Sigmoid colon (tissue), 7 donors: ENCODE data around the gene MYBPC1. TPM values are rescaled to one million over a fixed set of nuclear protein-coding genes. Genes with fewer than 3 reads are reported as not detected.
"Not testable (repeated sequence)": the region's sequence is repeated elsewhere in the genome, so short reads cannot be mapped to it uniquely, and the experiment has no call there.

Experiments used
- DNase-seq: peaks from one replicate; pipeline ENCODE4 v3.0.0-alpha.2; 2019
- H3K27ac ChIP-seq, 4 donors: fragments of 200-600 bp; sonication (generic); one replicate each; pipeline ENCODE4 v1.5.1; 2016 to 2019; ENCODE audit warnings: mild to moderate bottlenecking in 1 of 4
- H3K27me3 ChIP-seq, 3 donors: fragments of 200-600 bp; sonication (generic); one replicate each; pipeline ENCODE4 v1.5.1; 2019; ENCODE audit warnings: mild to moderate bottlenecking in 1 of 3
- H3K36me3 ChIP-seq, 4 donors: fragments of 200-600 bp; sonication (generic); one replicate each; pipeline ENCODE4 v1.5.1; 2016 to 2019
- H3K4me1 ChIP-seq, 4 donors: fragments of 200-600 bp; sonication (generic); one replicate each; pipeline ENCODE4 v1.5.1; 2017 to 2019
- H3K4me3 ChIP-seq, 4 donors: fragments of 200-600 bp; sonication (generic); one replicate each; pipeline ENCODE4 v1.5.1; 2017 to 2019; ENCODE audit warnings: mild to moderate bottlenecking in 2 of 4, moderate library complexity in 1 of 4
- H3K9me3 ChIP-seq, 4 donors: fragments of 200-600 bp in 3 of 4; sonication (generic) in 3 of 4; one replicate each; pipeline versions ENCODE4 v1.5.1 to v1.6.1; 2013 to 2019
- EP300 ChIP-seq, 4 donors: sonication (generic); formaldehyde crosslinking; IDR thresholded peaks; one replicate each; pipeline ENCODE4 v1.6.1; 2017; ENCODE audit warnings: antibody characterized with exemption in 4 of 4
- POLR2A ChIP-seq, 2 donors: fragments of 450-650 bp; IDR thresholded peaks; one replicate each; pipeline ENCODE4 v1.6.1; 2016; ENCODE audit warnings: antibody characterized with exemption in 2 of 2, mild to moderate bottlenecking in 2 of 2, moderate library complexity in 2 of 2
- POLR2AphosphoS5 ChIP-seq, 4 donors: sonication (generic); formaldehyde crosslinking; IDR thresholded peaks; one replicate each; pipeline ENCODE4 v1.6.1; 2017; ENCODE audit warnings: antibody characterized with exemption in 4 of 4
- WGBS, 2 donors: extraction: QIAGEN DNeasy Blood & Tissue Kit; methylation state at CpG; one replicate each; pipeline ENCODE4 v1.1.7; 2013; 5-methylcytosine and 5-hydroxymethylcytosine counted together
- intact Hi-C: fragments of 100-400 bp; cut with DNase I; formaldehyde crosslinking; loops from one replicate; pipeline ENCODE4 v1.15.1; 2023
- polyA plus RNA-seq, 3 donors: library from polyadenylated mRNA; stranded (reverse); fragments of 200-250 nt; gene quantifications; one replicate each; pipeline ENCODE4 v1.2.3, GENCODE V29; 2013
- small RNA-seq, 3 donors: library from RNA; depleted of rRNA; stranded (forward); fragments of <200 nt; gene quantifications; one replicate each; pipeline ENCODE3, GENCODE V24; 2016
- total RNA-seq, 4 donors: library from RNA; depleted of rRNA; stranded (reverse); fragments of >200 nt; gene quantifications; one replicate each; pipeline ENCODE4 v1.1.0, GENCODE V29; 2016
- TF ChIP-seq, protein P1 (sequence below), 4 experiments: fragments of 450-650 bp in 3 of 4; fragments of 200-600 bp in 1 of 4; IDR thresholded peaks; one replicate each; pipeline ENCODE4 v1.5.1; 2016 to 2019; ENCODE audit warnings: antibody characterized with exemption in 4 of 4, mild to moderate bottlenecking in 3 of 4, moderate library complexity in 2 of 4
- donor health status: healthy with polysubstance abuse.
- donor health status: Bipolar disorder and iron deficiency.
- donor health status: healthy.

The MYBPC1 gene
- total and polyA plus RNA-seq, 7 donors, result 0.16 to 18.6 (median 2.1) TPM

DNA sequence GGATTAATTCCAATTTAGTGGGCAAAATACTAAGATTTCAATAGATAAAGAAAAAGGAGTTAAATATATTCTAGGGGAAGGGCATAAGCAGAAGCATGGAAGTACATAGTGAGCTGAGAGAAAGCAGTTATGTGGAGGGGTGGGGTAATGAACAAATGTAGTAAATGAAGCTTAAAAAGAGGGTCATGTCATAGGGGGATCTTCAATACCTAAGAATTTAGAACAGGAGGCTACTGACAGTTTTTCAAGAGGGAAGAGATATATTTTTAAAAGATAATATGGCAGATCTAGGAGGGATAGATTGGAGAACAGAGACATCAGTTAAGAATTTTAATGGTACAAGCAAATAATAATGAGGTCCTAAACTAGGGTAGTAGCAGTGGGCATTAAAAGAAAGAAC is 135.1 kb downstream of the MYBPC1 start:
- Histone ChIP-seq H3K4me3 (no peak overlapping the region), H3K4me1 (no peaks in the 10 kb centered on the region), H3K9me3 (no peaks in the 10 kb centered on the region), H3K27me3 (no peaks in the 10 kb centered on the region), H3K27ac (no peak overlapping the region), H3K36me3 (peaks cover 0 to 88% (median 5%) of the 10 kb centered on the region in 4 donors)
- intact Hi-C loops, result no loop called here
- no peak for TF ChIP-seq POLR2A (IDR thresholded peaks at IDR 0.05)
- no peak for TF ChIP-seq POLR2AphosphoS5 (IDR thresholded peaks at IDR 0.05)
- TF ChIP-seq, protein P1, sequence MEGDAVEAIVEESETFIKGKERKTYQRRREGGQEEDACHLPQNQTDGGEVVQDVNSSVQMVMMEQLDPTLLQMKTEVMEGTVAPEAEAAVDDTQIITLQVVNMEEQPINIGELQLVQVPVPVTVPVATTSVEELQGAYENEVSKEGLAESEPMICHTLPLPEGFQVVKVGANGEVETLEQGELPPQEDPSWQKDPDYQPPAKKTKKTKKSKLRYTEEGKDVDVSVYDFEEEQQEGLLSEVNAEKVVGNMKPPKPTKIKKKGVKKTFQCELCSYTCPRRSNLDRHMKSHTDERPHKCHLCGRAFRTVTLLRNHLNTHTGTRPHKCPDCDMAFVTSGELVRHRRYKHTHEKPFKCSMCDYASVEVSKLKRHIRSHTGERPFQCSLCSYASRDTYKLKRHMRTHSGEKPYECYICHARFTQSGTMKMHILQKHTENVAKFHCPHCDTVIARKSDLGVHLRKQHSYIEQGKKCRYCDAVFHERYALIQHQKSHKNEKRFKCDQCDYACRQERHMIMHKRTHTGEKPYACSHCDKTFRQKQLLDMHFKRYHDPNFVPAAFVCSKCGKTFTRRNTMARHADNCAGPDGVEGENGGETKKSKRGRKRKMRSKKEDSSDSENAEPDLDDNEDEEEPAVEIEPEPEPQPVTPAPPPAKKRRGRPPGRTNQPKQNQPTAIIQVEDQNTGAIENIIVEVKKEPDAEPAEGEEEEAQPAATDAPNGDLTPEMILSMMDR (IDR thresholded peaks at IDR 0.05), result no peak
- TF ChIP-seq EP300 (IDR thresholded peaks at IDR 0.05), result no peak
- DNase-seq, result no peak

DNA sequence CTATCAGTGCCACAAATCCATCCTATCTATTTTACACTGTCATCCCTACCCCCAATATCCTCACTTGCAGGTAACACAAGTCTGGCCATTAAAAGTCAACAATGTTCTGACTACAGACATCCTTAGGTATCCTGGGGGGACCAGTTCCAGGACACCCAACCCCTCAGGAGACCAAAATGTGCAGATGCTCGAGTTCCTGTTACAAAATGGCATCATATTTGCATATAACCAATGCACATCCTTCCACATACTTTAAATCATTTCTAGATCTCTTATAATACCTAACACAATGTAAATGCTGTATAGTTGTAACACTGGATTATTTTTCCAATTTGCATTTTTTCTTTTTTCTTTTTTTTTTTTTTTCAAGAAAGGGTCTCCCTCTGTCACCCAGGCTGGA is 137.5 kb downstream of the MYBPC1 start:
- Histone ChIP-seq H3K9me3 (no peaks in the 10 kb centered on the region), H3K36me3 (peaks cover 0 to 76% (median 0%) of the 10 kb centered on the region in 4 donors), H3K27ac (no peak overlapping the region), H3K4me3 (no peak overlapping the region), H3K4me1 (no peaks in the 10 kb centered on the region), H3K27me3 (no peaks in the 10 kb centered on the region)
- 79 to 88% methylated on average over 1 of the region's 1 CpG for WGBS, 2 donors
- intact Hi-C loops, result no loop called here
- DNase-seq, result no peak
- TF ChIP-seq EP300 (IDR thresholded peaks at IDR 0.05) (no peak), POLR2AphosphoS5 (IDR thresholded peaks at IDR 0.05) (no peak), POLR2A (IDR thresholded peaks at IDR 0.05) (no peak)
- TF ChIP-seq, protein P1 (IDR thresholded peaks at IDR 0.05), result no peak

DNA sequence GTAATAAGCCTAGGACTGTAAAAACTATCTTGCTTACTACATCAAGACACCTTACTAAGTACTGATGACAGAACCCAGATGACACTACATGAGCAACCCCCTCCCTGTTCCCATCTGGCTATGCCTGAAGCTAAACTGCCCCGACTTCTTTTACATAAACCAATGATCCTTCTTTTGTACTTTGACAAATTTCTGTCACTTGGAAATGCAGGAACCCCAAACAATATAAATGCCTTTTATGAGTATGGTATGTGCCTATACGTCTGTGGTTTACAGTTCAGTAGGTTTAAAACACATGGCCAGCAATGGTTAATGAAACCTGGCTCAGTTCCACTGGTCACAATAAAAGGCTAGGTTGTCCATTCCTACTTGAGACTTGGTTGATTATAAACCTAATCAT is 138.4 kb downstream of the MYBPC1 start:
- TF ChIP-seq POLR2AphosphoS5 (IDR thresholded peaks at IDR 0.05) (no peak), POLR2A (IDR thresholded peaks at IDR 0.05) (no peak), EP300 (IDR thresholded peaks at IDR 0.05) (no peak)
- TF ChIP-seq, protein P1 (IDR thresholded peaks at IDR 0.05), result no peak
- no peak overlapping the region for H3K4me3 ChIP-seq
- no peaks in the 10 kb centered on the region for H3K9me3 ChIP-seq
- DNase-seq, result no peak
- H3K4me1 ChIP-seq, result no peaks in the 10 kb centered on the region
- intact Hi-C loops, result no loop called here
- no peaks in the 10 kb centered on the region for H3K27me3 ChIP-seq
- 51 to 63% methylated on average over 2 of the region's 2 CpGs for WGBS, 2 donors
- no peak overlapping the region for H3K27ac ChIP-seq
- H3K36me3 ChIP-seq, result peaks cover 0 to 74% (median 0%) of the 10 kb centered on the region in 4 donors

DNA sequence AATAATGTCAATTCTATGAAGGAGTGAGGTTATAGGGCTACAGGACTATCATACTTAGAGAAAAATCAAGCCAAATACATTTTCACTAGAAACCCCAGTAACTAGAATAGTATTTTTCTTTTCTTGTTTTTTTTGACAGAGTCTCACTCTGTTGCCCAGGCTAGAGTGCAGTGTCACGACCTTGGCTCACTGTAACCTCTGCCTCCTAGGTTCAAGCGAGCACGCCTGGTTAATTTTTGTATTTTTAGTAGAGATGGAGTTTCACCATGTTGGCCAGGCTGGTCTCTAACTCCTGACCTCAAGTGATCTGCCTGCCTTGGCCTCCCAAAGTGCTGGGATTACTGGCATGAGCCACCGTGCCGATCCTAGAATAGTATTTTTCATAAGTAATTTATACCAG is 139.7 kb downstream of the MYBPC1 start:
- H3K36me3 ChIP-seq, result peaks cover 0 to 76% (median 8%) of the 10 kb centered on the region in 4 donors
- DNase-seq, H3K9me3 ChIP-seq, H3K4me1 ChIP-seq, H3K27me3 ChIP-seq, H3K27ac ChIP-seq, H3K4me3 ChIP-seq, intact Hi-C loops: not testable (repeated sequence)
- WGBS, 2 donors, result 95 to 96% methylated on average over 5 of the region's 5 CpGs

Small RNA genes lying within 50 kb of the gene (small RNA-seq; reads per million reads assigned to genes)
- gene RNY1P16, result 0 reads per million in 3 donors

Other genes starting within 250 kb of the MYBPC1 start
- gene ARL1, start 187.2 kb upstream of the MYBPC1 start, total RNA-seq, result 10 to 100 TPM; 49.3 to 72.2 (median 70.3) TPM
- 10 to 100 TPM; 22.2 to 36.8 (median 34.5) TPM for gene ARL1, start 187.2 kb upstream of the MYBPC1 start, polyA plus RNA-seq
- not detected for gene SPIC, start 119.6 kb upstream of the MYBPC1 start, total RNA-seq
- gene SPIC, start 119.6 kb upstream of the MYBPC1 start, polyA plus RNA-seq, result under 1 TPM in 1 of 3 donors, not detected in 2; 0.77 TPM
- gene CHPT1, start 102.7 kb downstream of the MYBPC1 start, total RNA-seq, result 100 to 1,000 TPM in 2 of 4 donors, 10 to 100 TPM in 2; 49.9 to 118 (median 80.4) TPM
- gene CHPT1, start 102.7 kb downstream of the MYBPC1 start, polyA plus RNA-seq, result 10 to 100 TPM; 53.4 to 74.5 (median 58.1) TPM
- under 1 TPM in 2 of 4 donors, not detected in 2; 0.14 to 0.36 TPM for gene SYCP3, start 144.5 kb downstream of the MYBPC1 start, total RNA-seq
- under 1 TPM in 1 of 3 donors, not detected in 2; 0.19 TPM for gene SYCP3, start 144.5 kb downstream of the MYBPC1 start, polyA plus RNA-seq
- gene GNPTAB, start 236.0 kb downstream of the MYBPC1 start, total RNA-seq, result 10 to 100 TPM; 22.7 to 42.2 (median 36.6) TPM
- gene GNPTAB, start 236.0 kb downstream of the MYBPC1 start, polyA plus RNA-seq, result 10 to 100 TPM; 12.0 to 25.4 (median 13.8) TPM